CD14-positive monocyte (primary cell): ENCODE data around the gene BBS9. TPM values are rescaled to one million over a fixed set of nuclear protein-coding genes. Genes with fewer than 3 reads are reported as not detected.

Source experiments
- DNase-seq, 3 donors: peaks; one replicate each; pipeline ENCODE4 v3.0.0-alpha.2; 2011 to 2022
- H2AFZ ChIP-seq: 2 replicates; pipeline ENCODE4 v1.6.0; 2012; ENCODE audit warnings: mild to moderate bottlenecking, low read depth, low read length, inconsistent platforms; ENCODE audit not compliant: insufficient read depth, poor library complexity, severe bottlenecking
- H3K27ac ChIP-seq, 2 donors: 1 replicate in 1 of 2; 2 replicates in 1 of 2; pipeline ENCODE4 v1.5.1; 2012 to 2013; ENCODE audit warnings: low read length in 2 of 2, control low read depth in 1 of 2, inconsistent platforms in 1 of 2, low read depth in 1 of 2, mild to moderate bottlenecking in 1 of 2
- H3K27me3 ChIP-seq, 2 donors: one replicate each; pipeline versions ENCODE4 v1.6.0 to v1.6.1; 2011 to 2013; ENCODE audit warnings: low read length in 2 of 2; ENCODE audit not compliant: control insufficient read depth in 2 of 2, insufficient read depth in 2 of 2
- H3K36me3 ChIP-seq, 2 donors: replicated peaks in 1 of 2; 1 replicate in 1 of 2; 2 replicates in 1 of 2; pipeline versions ENCODE4 v1.5.1 to v1.6.1; 2012 to 2013; ENCODE audit warnings: low read length in 2 of 2, control low read depth in 1 of 2, inconsistent platforms in 1 of 2, mild to moderate bottlenecking in 1 of 2; ENCODE audit not compliant: insufficient read depth in 2 of 2, control insufficient read depth in 1 of 2
- H3K4me1 ChIP-seq, 2 donors: 1 replicate in 1 of 2; 2 replicates in 1 of 2; pipeline versions ENCODE4 v1.5.1 to v1.6.1; 2012 to 2013; ENCODE audit warnings: low read length in 2 of 2, control low read depth in 1 of 2, inconsistent platforms in 1 of 2, mild to moderate bottlenecking in 1 of 2, moderate library complexity in 1 of 2; ENCODE audit not compliant: insufficient read depth in 2 of 2, control insufficient read depth in 1 of 2
- H3K4me2 ChIP-seq: replicated peaks from 2 replicates; pipeline ENCODE3; 2012; ENCODE audit warnings: low read length, moderate library complexity, mild to moderate bottlenecking; ENCODE audit not compliant: poor library complexity, severe bottlenecking; ENCODE audit errors: extremely low read depth
- H3K4me3 ChIP-seq, 3 experiments: fragments of 200-600 bp in 1 of 3; sonication (generic) in 1 of 3; replicated peaks in 1 of 3; 1 replicate in 2 of 3; 2 replicates in 1 of 3; pipeline ENCODE4 v1.5.1; 2011 to 2013; ENCODE audit warnings: low read length in 3 of 3, mild to moderate bottlenecking in 3 of 3, control low read depth in 2 of 3, low read depth in 2 of 3, inconsistent platforms in 1 of 3, moderate library complexity in 1 of 3
- H3K79me2 ChIP-seq: 2 replicates; pipeline ENCODE4 v1.6.0; 2012; ENCODE audit warnings: mild to moderate bottlenecking, control low read depth, inconsistent platforms, low read length, moderate library complexity; ENCODE audit not compliant: insufficient read depth
- H3K9ac ChIP-seq: 2 replicates; pipeline ENCODE4 v1.6.0; 2017; ENCODE audit warnings: low read length, mild to moderate bottlenecking; ENCODE audit not compliant: insufficient read depth, poor library complexity, severe bottlenecking
- H3K9me3 ChIP-seq, 2 donors: replicated peaks in 1 of 2; 1 replicate in 1 of 2; 2 replicates in 1 of 2; pipeline versions ENCODE4 v1.5.1 to v1.6.1; 2012 to 2013; ENCODE audit warnings: low read length in 2 of 2, control low read depth in 1 of 2; ENCODE audit not compliant: control insufficient read depth in 1 of 2, insufficient read depth in 1 of 2
- H4K20me1 ChIP-seq: 2 replicates; pipeline ENCODE4 v1.6.0; 2012; ENCODE audit warnings: mild to moderate bottlenecking, low read length, control low read depth, moderate library complexity; ENCODE audit not compliant: insufficient read depth
- H3K27ac Mint-ChIP-seq, 7 donors: one replicate each; pipeline ENCODE4 v1.8.0; 2020; ENCODE audit warnings: mild to moderate bottlenecking in 7 of 7, mixed read lengths in 7 of 7, moderate library complexity in 6 of 7, inconsistent platforms in 2 of 7
- H3K27me3 Mint-ChIP-seq, 3 donors: one replicate each; pipeline ENCODE4 v1.8.0; 2021 to 2022; ENCODE audit warnings: low read depth in 3 of 3, mild to moderate bottlenecking in 3 of 3, mixed read lengths in 3 of 3, moderate library complexity in 3 of 3, inconsistent platforms in 1 of 3
- H3K36me3 Mint-ChIP-seq, 2 donors: one replicate each; pipeline ENCODE4 v1.8.0; 2020; ENCODE audit warnings: mixed read lengths in 2 of 2, inconsistent platforms in 1 of 2, mild to moderate bottlenecking in 1 of 2
- H3K4me1 Mint-ChIP-seq: one replicate; pipeline ENCODE4 v1.8.0; 2020; ENCODE audit warnings: mild to moderate bottlenecking, mixed read lengths
- H3K4me3 Mint-ChIP-seq, 2 donors: one replicate each; pipeline ENCODE4 v1.8.0; 2020; ENCODE audit warnings: mild to moderate bottlenecking in 2 of 2, mixed read lengths in 2 of 2, moderate library complexity in 1 of 2
- H3K9me3 Mint-ChIP-seq, 7 donors: one replicate each; pipeline ENCODE4 v1.8.0; 2020 to 2022; ENCODE audit warnings: mixed read lengths in 7 of 7, mild to moderate bottlenecking in 6 of 7, moderate library complexity in 6 of 7, inconsistent platforms in 2 of 7
- CTCF ChIP-seq: fragments of 200-600 bp; IDR thresholded peaks from one replicate; pipeline ENCODE4 v1.8.0; 2022; ENCODE audit warnings: antibody characterized with exemption, mild to moderate bottlenecking
- WGBS: methylation state at CpG from one replicate; pipeline ENCODE4 v1.1.5; 2013; ENCODE audit warnings: missing lambda C conversion rate; ENCODE audit not compliant: insufficient coverage; 5-methylcytosine and 5-hydroxymethylcytosine counted together
- intact Hi-C, 2 donors: fragments of 100-400 bp; cut with micrococcal nuclease; formaldehyde crosslinking; loops; one replicate each; pipeline versions ENCODE4 v1.15.0 to v1.15.1; 2023
- polyA plus RNA-seq, 3 donors: library from polyadenylated mRNA; depleted of rRNA in 1 of 3; unstranded in 2 of 3; stranded (reverse) in 1 of 3; fragments of 300-500 nt in 2 of 3; fragments of >200 nt in 1 of 3; fragmentation: Illumina TruSeq in 2 of 3; gene quantifications; 1 replicate in 2 of 3; 2 replicates in 1 of 3; pipeline ENCODE4 v1.2.3, GENCODE V29; 2012 to 2021

The BBS9 gene
- polyA plus RNA-seq, 3 donors, result 4.9 to 7.5 (median 6.8) TPM

- peaks cover 0 to 3% (median 0%) of the 10 kb centered on the region in 3 donors for H3K27me3 Mint-ChIP-seq
- Histone ChIP-seq H3K4me2 (no peak overlapping the region), H4K20me1 (no peaks in the 10 kb centered on the region), H3K9ac (no peak overlapping the region), H3K79me2 (no peaks in the 10 kb centered on the region), H3K27ac (no peak overlapping the region), H3K9me3 (no peaks in the 10 kb centered on the region), H3K27me3 (no peaks in the 10 kb centered on the region), H3K36me3 (no peaks in the 10 kb centered on the region), H2AFZ (no peak overlapping the region), H3K4me3 (no peak overlapping the region), H3K4me1 (no peaks in the 10 kb centered on the region)
- WGBS, result no CpG with 5 or more reads among the region's 4 CpGs
- intact Hi-C loops, result no loop called here
- no peaks in the 10 kb centered on the region for H3K36me3 Mint-ChIP-seq
- H3K9me3 Mint-ChIP-seq, result peaks cover 0 to 5% (median 0%) of the 10 kb centered on the region in 7 donors
- no peak overlapping the region for H3K4me3 Mint-ChIP-seq
- H3K4me1 Mint-ChIP-seq, result no peaks in the 10 kb centered on the region
- no peak overlapping the region for H3K27ac Mint-ChIP-seq
- TF ChIP-seq CTCF, result no peak
- no peak for DNase-seq
Observed at GRCh38 chr7:33248671-33249070, 119.3 kb downstream of the BBS9 start.

GRCh38 chr7:33250421-33250871 lies 121.1 kb downstream of the BBS9 start:
- H3K27me3 Mint-ChIP-seq, result peaks cover 0 to 3% (median 0%) of the 10 kb centered on the region in 3 donors
- Histone ChIP-seq H3K27me3 (no peaks in the 10 kb centered on the region), H3K9ac (no peak overlapping the region), H3K36me3 (no peaks in the 10 kb centered on the region), H3K4me1 (no peaks in the 10 kb centered on the region), H3K27ac (no peak overlapping the region), H3K79me2 (no peaks in the 10 kb centered on the region), H4K20me1 (no peaks in the 10 kb centered on the region), H3K4me3 (no peak overlapping the region), H2AFZ (no peak overlapping the region), H3K9me3 (no peaks in the 10 kb centered on the region), H3K4me2 (no peak overlapping the region)
- H3K4me3 Mint-ChIP-seq, result no peak overlapping the region
- H3K9me3 Mint-ChIP-seq, result peaks cover 0 to 5% (median 0%) of the 10 kb centered on the region in 7 donors
- no peak for TF ChIP-seq CTCF
- no peak for DNase-seq
- no peak overlapping the region for H3K27ac Mint-ChIP-seq
- intact Hi-C loops, result no loop called here
- no peaks in the 10 kb centered on the region for H3K4me1 Mint-ChIP-seq
- H3K36me3 Mint-ChIP-seq, result no peaks in the 10 kb centered on the region
